IMR-90 (cell line): ENCODE data around the gene AHDC1. TPM values are rescaled to one million over a fixed set of nuclear protein-coding genes. Genes with fewer than 3 reads are reported as not detected.
A peak's percentile ranks its signal among the peaks of the same experiment; 100 is the strongest.

ENCODE experiments used
- ATAC-seq: fragments of 200-7000 bp; cut with Tn5 transposase; 2 replicates; pipeline ENCODE4 v1.9.1; 2020; ENCODE audit warnings: low read depth, mild to moderate bottlenecking, moderate library complexity
- BruUV-seq: library from RNA; stranded (reverse); fragments of 400-500 nt; replicated peaks from 2 replicates; lab custom pipeline; 2021; lab: Mats Ljungman, UMichigan
- CTCF ChIA-PET: fragments of 300-600 bp; formaldehyde crosslinking; extraction: SDS; loops from one replicate; lab custom pipeline; 2021; ENCODE audit warnings: antibody characterized with exemption; lab: Yijun Ruan, JAX
- POLR2A ChIA-PET: fragments of 300-600 bp; sonication (Branson Sonifier 250); formaldehyde crosslinking; loops from one replicate; lab custom pipeline; 2022; ENCODE audit warnings: antibody characterized with exemption; ENCODE audit not compliant: unreplicated experiment; lab: Charles Lee
- DNase-seq: peaks from one replicate; pipeline ENCODE4 v3.0.0; 2013
- H2AFZ ChIP-seq: replicated peaks from 2 replicates; pipeline ENCODE3; 2013; ENCODE audit warnings: low read length, mild to moderate bottlenecking; ENCODE audit not compliant: poor library complexity
- H2AK5ac ChIP-seq: 2 replicates; pipeline ENCODE4 v1.6.1; 2013; ENCODE audit warnings: low read depth, low read length, inconsistent platforms
- H2AK9ac ChIP-seq: replicated peaks from 2 replicates; pipeline ENCODE3; 2013; ENCODE audit warnings: mild to moderate bottlenecking, low read depth, low read length, moderate library complexity; ENCODE audit not compliant: poor library complexity
- H2BK120ac ChIP-seq: 2 replicates; pipeline ENCODE4 v1.6.1; 2013; ENCODE audit warnings: low read depth, low read length, inconsistent platforms
- H2BK15ac ChIP-seq: 3 replicates; pipeline ENCODE4 v1.6.1; 2013; ENCODE audit warnings: low read depth, low read length, inconsistent platforms
- H2BK20ac ChIP-seq: 2 replicates; pipeline ENCODE4 v1.6.1; 2013; ENCODE audit warnings: low read depth, mild to moderate bottlenecking, inconsistent platforms, low read length, moderate library complexity
- H2BK5ac ChIP-seq: 2 replicates; pipeline ENCODE4 v1.6.1; 2013; ENCODE audit warnings: mild to moderate bottlenecking, low read depth, low read length, inconsistent platforms; ENCODE audit not compliant: poor library complexity, severe bottlenecking
- H3K14ac ChIP-seq: replicated peaks from 2 replicates; pipeline ENCODE4 v1.6.1; 2013; ENCODE audit warnings: low read depth, low read length, inconsistent platforms
- H3K18ac ChIP-seq: 2 replicates; pipeline ENCODE4 v1.6.1; 2013; ENCODE audit warnings: low read depth, low read length, control low read depth
- H3K23ac ChIP-seq: 2 replicates; pipeline ENCODE4 v1.6.1; 2013; ENCODE audit warnings: low read depth, low read length, inconsistent platforms
- H3K27ac ChIP-seq: 2 replicates; pipeline ENCODE4 v1.5.1; 2013; ENCODE audit warnings: mild to moderate bottlenecking, control low read depth, low read length; ENCODE audit not compliant: insufficient read depth
- H3K27me3 ChIP-seq: 2 replicates; pipeline ENCODE4 v1.6.1; 2013; ENCODE audit warnings: low read length; ENCODE audit not compliant: control insufficient read depth, insufficient read depth
- H3K36me3 ChIP-seq: 2 replicates; pipeline ENCODE4 v1.6.1; 2013; ENCODE audit warnings: low read length, mixed read lengths; ENCODE audit not compliant: control insufficient read depth, insufficient read depth
- H3K4ac ChIP-seq: 2 replicates; pipeline ENCODE4 v1.6.1; 2013; ENCODE audit warnings: low read depth, low read length, inconsistent platforms
- H3K4me1 ChIP-seq: 2 replicates; pipeline ENCODE4 v1.6.1; 2013; ENCODE audit warnings: low read length, mixed read lengths; ENCODE audit not compliant: control insufficient read depth, insufficient read depth
- H3K4me2 ChIP-seq: 2 replicates; pipeline ENCODE4 v1.6.1; 2013; ENCODE audit warnings: low read depth, mild to moderate bottlenecking, control low read depth, low read length, moderate library complexity
- H3K4me3 ChIP-seq: 2 replicates; pipeline ENCODE4 v1.5.1; 2013; ENCODE audit warnings: low read depth, mild to moderate bottlenecking, control low read depth, low read length, moderate library complexity; ENCODE audit not compliant: insufficient read depth
- H3K56ac ChIP-seq: 2 replicates; pipeline ENCODE4 v1.6.1; 2013; ENCODE audit warnings: low read length, inconsistent platforms; ENCODE audit not compliant: insufficient read depth; ENCODE audit errors: extremely low read depth
- H3K79me1 ChIP-seq, 2 experiments: 2 replicates each; pipeline ENCODE4 v1.6.1; 2013; ENCODE audit warnings: low read length in 2 of 2, inconsistent platforms in 1 of 2, low read depth in 1 of 2
- H3K9ac ChIP-seq: 2 replicates; pipeline ENCODE4 v1.6.1; 2013; ENCODE audit warnings: low read depth, low read length, control low read depth
- H3K9me1 ChIP-seq: 2 replicates; pipeline ENCODE4 v1.6.1; 2013; ENCODE audit warnings: low read length, inconsistent platforms; ENCODE audit not compliant: insufficient read depth
- H3K9me3 ChIP-seq: 2 replicates; pipeline ENCODE4 v1.6.1; 2013; ENCODE audit warnings: low read length; ENCODE audit not compliant: control insufficient read depth, insufficient read depth
- H4K20me1 ChIP-seq: 2 replicates; pipeline ENCODE4 v1.6.1; 2013; ENCODE audit warnings: low read length, inconsistent platforms; ENCODE audit not compliant: insufficient read depth
- H4K5ac ChIP-seq: 2 replicates; pipeline ENCODE4 v1.6.1; 2013; ENCODE audit warnings: mild to moderate bottlenecking, low read depth, low read length, control low read depth
- H4K8ac ChIP-seq, 2 experiments: 2 replicates each; pipeline ENCODE4 v1.6.1; 2013; ENCODE audit warnings: low read depth in 2 of 2, low read length in 2 of 2, control low read depth in 1 of 2, inconsistent platforms in 1 of 2
- H4K91ac ChIP-seq: 2 replicates; pipeline ENCODE4 v1.6.1; 2013; ENCODE audit warnings: low read depth, low read length, inconsistent platforms; ENCODE audit not compliant: insufficient read depth
- BHLHE40 ChIP-seq: fragments of 150-350 bp; IDR thresholded peaks from 2 replicates; pipeline ENCODE4 v1.6.1; 2016; ENCODE audit warnings: mild to moderate bottlenecking, low read depth, low read length
- FOS ChIP-seq: fragments of 150-350 bp; IDR thresholded peaks from 2 replicates; pipeline ENCODE4 v1.6.1; 2016; ENCODE audit warnings: low read depth, low read length
- NFE2L2 ChIP-seq: fragments of 150-350 bp; IDR thresholded peaks from 2 replicates; pipeline ENCODE4 v1.6.1; 2016; ENCODE audit warnings: low read depth, mild to moderate bottlenecking, low read length
- POLR2A ChIP-seq: IDR thresholded peaks from 2 replicates; pipeline ENCODE4 v1.6.1; 2012; ENCODE audit warnings: mild to moderate bottlenecking, low read depth, low read length
- RAD21 ChIP-seq: IDR thresholded peaks from 2 replicates; pipeline ENCODE4 v1.6.1; 2012; ENCODE audit warnings: low read length, improper control_type of control experiment
- RCOR1 ChIP-seq: IDR thresholded peaks from 2 replicates; pipeline ENCODE4 v1.6.1; 2012; ENCODE audit warnings: mild to moderate bottlenecking, low read length, improper control_type of control experiment; ENCODE audit not compliant: insufficient replicate concordance
- RFX5 ChIP-seq: IDR thresholded peaks from 2 replicates; pipeline ENCODE4 v1.8.0; 2012; ENCODE audit warnings: low read depth, mild to moderate bottlenecking, low read length, moderate library complexity
- WGBS, 2 experiments: methylation state at CpG; one replicate each; pipeline versions ENCODE4 v1.1.5 to v1.1.7; 2013; ENCODE audit warnings: missing lambda C conversion rate in 2 of 2; ENCODE audit not compliant: insufficient read length in 1 of 2; ENCODE audit errors: extremely low coverage in 2 of 2; 5-methylcytosine and 5-hydroxymethylcytosine counted together
- dilution Hi-C: fragments of 300-500 bp; cut with HindIII; formaldehyde crosslinking; loops from one replicate; pipeline ENCODE4 v1.14.3; 2018; ENCODE audit warnings: low sequenced_read_pairs; ENCODE audit not compliant: unreplicated experiment
- in situ Hi-C: fragments of 300-500 bp; cut with MboI; formaldehyde crosslinking; loops from 3 replicates; pipeline ENCODE4 v1.14.3; 2019; ENCODE audit warnings: low sequenced_read_pairs, inconsistent platforms, mixed read lengths
- intact Hi-C: fragments of 100-400 bp; cut with micrococcal nuclease; formaldehyde crosslinking; loops from 2 replicates; pipeline ENCODE4 v1.10.0; 2022
- polyA plus RNA-seq, 3 experiments: library from polyadenylated mRNA; depleted of rRNA; stranded (reverse); fragments of >200 nt; gene quantifications; 2 replicates each; pipeline ENCODE4 v1.2.3, GENCODE V29; 2012; ENCODE audit warnings: low replicate concordance in 1 of 3
- total RNA-seq: library from RNA; depleted of rRNA; stranded (reverse); fragments of >200 nt; gene quantifications from 2 replicates; pipeline ENCODE4 v1.2.3, GENCODE V29; 2012
- TF ChIP-seq, protein P1 (sequence below): fragments of 150-350 bp; IDR thresholded peaks from 2 replicates; pipeline ENCODE4 v1.6.1; 2017; ENCODE audit warnings: mild to moderate bottlenecking, antibody characterized with exemption, low read length, low read depth

Gene AHDC1
- total and polyA plus RNA-seq, 2 of the 4 experiments (the other 2 are of a cell fraction), result 2.0 to 11.6 TPM

DNA sequence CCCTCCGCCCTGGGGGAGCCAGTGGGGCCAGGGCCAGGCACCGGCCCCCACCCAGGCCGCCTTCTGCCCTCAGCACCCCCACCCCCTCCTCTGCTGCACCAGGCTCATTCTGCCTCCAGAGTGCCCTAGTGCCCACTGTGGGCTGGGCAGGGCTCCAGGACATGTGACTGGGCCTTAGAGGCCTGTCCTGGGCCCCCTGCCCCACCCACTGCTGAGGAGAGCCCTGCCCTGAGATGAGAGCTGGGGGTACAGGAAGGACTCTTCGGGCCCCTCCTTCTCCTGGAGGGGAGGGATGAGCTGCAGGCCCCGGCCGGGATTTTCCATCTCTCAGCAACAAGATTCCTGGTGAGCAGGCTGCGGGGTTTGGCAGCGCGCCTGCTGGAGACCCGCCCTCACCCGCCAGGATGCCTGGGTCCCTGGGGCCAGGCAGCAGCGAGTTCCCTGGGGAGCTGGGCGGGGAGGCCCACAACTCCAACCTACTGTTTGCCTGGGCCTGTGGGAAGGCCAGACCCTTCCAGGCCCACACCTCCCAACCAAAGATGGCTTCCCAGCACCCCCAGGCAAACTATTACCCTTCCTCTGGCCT lies 14.0 kb downstream of the AHDC1 start:
- Histone ChIP-seq H2AK5ac (no peak overlapping the region), H4K5ac (0 out of 2 replicates have a peak overlapping the region, but pooled peaks have one; percentile 12), H3K4me2 (no peak overlapping the region), H2AK9ac (peak overlapping the region; percentile 96), H3K23ac (no peak overlapping the region), H3K14ac (no peak overlapping the region; the same call in 1 of the 2 replicates), H3K4me1 (peaks cover 42% of the 10 kb centered on the region), H3K56ac (no peak overlapping the region), H3K79me1 (peaks cover 45 to 99% of the 10 kb centered on the region in 2 experiments), H4K8ac (peak overlapping the region in 1 of 2 experiments; percentile 24; a peak in 1 of 4 replicates), H2BK5ac (peak overlapping the region; percentile 18), H3K9ac (no peak overlapping the region), H4K91ac (no peak overlapping the region; the same call in 1 of the 2 replicates), H3K9me1 (peaks cover 35% of the 10 kb centered on the region), H3K18ac (no peak overlapping the region), H3K36me3 (no peaks in the 10 kb centered on the region), H3K27ac (no peak overlapping the region), H2BK120ac (no peak overlapping the region), H2AFZ (peak overlapping the region; percentile 71), H2BK20ac (no peak overlapping the region), H3K9me3 (no peaks in the 10 kb centered on the region), H3K4ac (peak overlapping the region; percentile 11; the same call in 1 of the 2 replicates), H2BK15ac (no peak overlapping the region), H3K4me3 (no peak overlapping the region), H3K27me3 (no peaks in the 10 kb centered on the region), H4K20me1 (peaks cover 86% of the 10 kb centered on the region)
- ChIA-PET POLR2A (no interaction called here), CTCF (no interaction called here)
- ATAC-seq (peak; percentile 55), DNase-seq (peak; percentile 54)
- intact Hi-C loops, result no loop called here
- WGBS, 2 experiments, result 37% methylated on average over 5 of the region's 13 CpGs; no CpG with 5 or more reads in 1 of the 2 experiments
- BruUV-seq, result no TSS peak
- in situ Hi-C loops, result no loop called here
- dilution Hi-C loops, result no loop called here
- TF ChIP-seq RCOR1, result no peak
- TF ChIP-seq, protein P1, sequence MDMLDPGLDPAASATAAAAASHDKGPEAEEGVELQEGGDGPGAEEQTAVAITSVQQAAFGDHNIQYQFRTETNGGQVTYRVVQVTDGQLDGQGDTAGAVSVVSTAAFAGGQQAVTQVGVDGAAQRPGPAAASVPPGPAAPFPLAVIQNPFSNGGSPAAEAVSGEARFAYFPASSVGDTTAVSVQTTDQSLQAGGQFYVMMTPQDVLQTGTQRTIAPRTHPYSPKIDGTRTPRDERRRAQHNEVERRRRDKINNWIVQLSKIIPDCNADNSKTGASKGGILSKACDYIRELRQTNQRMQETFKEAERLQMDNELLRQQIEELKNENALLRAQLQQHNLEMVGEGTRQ, result peak; percentile 17; the same call in 1 of the 2 replicates
- no peak for TF ChIP-seq FOS
- no peak for TF ChIP-seq RAD21
- TF ChIP-seq NFE2L2, result no peak
- no peak for TF ChIP-seq BHLHE40
- TF ChIP-seq RFX5, result no peak
- no peak for TF ChIP-seq POLR2A
